CD4-positive, alpha-beta T cell treated with Interleukin-17A for 4 hours (primary cell): ENCODE data around the gene CTAG1A.
A peak's percentile ranks its signal among the peaks of the same experiment; 100 is the strongest.
"Not testable (repeated sequence)": the region's sequence is repeated elsewhere in the genome, so short reads cannot be mapped to it uniquely, and the experiment has no call there.

ENCODE experiments used
- DNase-seq: peaks from one replicate; pipeline ENCODE4 v3.0.0-alpha.2; 2020; ENCODE audit warnings: mixed read lengths

The CTAG1A gene

DNA sequence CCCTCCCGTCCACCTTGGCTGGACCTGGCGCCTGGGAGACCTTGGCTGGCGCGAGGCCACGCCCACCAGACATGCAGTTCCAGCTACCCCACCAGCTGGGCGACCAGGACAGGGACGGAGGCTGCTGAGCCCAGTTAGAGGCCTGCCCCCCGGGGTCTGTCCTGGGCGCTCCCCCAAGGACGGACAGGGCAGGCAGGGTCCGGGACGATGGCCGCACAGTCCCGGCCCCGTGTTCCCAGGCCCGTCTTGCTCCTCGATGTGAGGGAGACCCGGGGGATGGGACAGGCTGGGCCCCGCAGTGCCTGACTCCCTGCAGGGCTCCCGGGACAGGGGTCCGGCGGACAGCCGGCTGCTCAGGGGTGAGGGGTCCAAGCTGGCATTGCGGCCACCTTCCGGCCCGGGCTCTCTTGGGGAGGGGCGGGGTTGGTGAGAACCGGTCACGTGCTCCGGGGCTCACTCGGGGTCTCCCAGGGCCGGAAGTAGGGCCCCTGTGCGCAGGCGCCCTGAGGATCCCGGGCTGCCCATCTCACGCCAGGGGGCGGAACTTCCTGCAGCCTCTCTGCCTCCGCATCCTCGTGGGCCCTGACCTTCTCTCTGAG, at the start of gene CTAG1A:
TSS of gene CTAG1A (plus strand) at position 549 of the 599 bp plus-strand sequence. CDS start 74 bp downstream, outside the sequence.
- DNase-seq, result not testable (repeated sequence)

- DNase-seq, result no peak
These were observed 49.0 kb upstream of the CTAG1A start for GRCh38 chrX:154535892-154536291.

GRCh38 chrX:154539077-154539476, 45.9 kb upstream of the CTAG1A start:
- DNase-seq, result no peak

- DNase-seq, result not testable (repeated sequence)
These were observed 44.6 kb upstream of the CTAG1A start for GRCh38 chrX:154540365-154540764.

- no peak for DNase-seq
These were observed 43.9 kb upstream of the CTAG1A start for GRCh38 chrX:154540897-154541535.

DNA sequence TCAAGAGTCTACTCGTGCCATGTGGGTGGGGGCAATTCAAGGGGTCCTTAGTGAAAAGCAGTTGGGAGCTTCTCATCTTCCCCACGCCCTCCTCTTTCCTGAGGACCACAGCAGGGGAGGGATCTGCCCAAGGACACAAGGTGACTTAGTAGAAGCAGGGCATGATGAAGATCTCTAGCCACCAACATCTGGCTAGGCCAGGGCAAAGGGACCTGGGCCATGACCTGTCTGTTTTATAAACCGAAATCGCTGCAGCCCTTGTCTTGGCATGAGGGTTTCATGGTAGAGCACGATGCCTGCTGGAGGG, 43.4 kb upstream of the CTAG1A start:
- no peak for DNase-seq

GRCh38 chrX:154541896-154542722, 42.8 kb upstream of the CTAG1A start:
- peak; percentile 49 for DNase-seq

DNA sequence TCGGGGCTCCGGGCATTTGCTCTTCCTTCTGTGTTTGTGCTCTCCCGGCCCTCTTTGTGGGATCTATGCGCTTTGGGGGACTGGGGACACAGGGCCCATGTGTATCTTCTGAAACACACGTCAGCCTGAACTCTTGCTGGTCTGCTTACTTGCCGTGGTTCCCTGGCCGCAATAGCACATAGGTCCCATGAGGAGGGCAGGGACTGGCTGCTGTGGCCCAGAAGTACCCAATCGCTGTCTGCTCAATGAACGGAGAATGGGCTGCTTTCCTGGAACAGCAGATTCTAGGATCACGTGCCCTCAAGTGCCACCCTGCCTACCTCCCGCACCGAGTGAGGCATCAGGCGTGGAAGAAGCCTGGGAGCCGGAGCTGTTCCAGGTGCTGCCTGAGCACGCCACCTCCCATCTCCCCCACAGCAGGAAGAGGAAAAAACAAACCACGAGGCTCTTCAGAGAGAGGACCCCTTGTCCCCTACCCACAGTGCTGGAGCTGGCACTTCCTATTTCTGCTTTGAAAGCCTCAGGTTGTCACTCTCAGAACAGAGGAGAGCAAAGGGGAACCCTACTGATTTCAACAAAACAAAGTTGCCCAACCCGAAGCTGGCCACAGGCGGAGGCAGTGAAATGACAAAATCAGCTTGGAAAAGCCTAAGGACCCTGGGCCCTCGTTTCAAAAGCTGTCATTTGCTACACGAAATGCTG, 42.1 kb upstream of the CTAG1A start:
- no peak for DNase-seq

GRCh38 chrX:154545673-154546274, 39.2 kb upstream of the CTAG1A start:
- no peak for DNase-seq

- DNase-seq, result peak; percentile 88
These were observed 38.3 kb upstream of the CTAG1A start, which contains the start of gene G6PD for GRCh38 chrX:154546354-154547244. TSS of gene G6PD (minus strand) at chrX:154546846. CDS start at chrX:154546155, 691 bp downstream.

DNA sequence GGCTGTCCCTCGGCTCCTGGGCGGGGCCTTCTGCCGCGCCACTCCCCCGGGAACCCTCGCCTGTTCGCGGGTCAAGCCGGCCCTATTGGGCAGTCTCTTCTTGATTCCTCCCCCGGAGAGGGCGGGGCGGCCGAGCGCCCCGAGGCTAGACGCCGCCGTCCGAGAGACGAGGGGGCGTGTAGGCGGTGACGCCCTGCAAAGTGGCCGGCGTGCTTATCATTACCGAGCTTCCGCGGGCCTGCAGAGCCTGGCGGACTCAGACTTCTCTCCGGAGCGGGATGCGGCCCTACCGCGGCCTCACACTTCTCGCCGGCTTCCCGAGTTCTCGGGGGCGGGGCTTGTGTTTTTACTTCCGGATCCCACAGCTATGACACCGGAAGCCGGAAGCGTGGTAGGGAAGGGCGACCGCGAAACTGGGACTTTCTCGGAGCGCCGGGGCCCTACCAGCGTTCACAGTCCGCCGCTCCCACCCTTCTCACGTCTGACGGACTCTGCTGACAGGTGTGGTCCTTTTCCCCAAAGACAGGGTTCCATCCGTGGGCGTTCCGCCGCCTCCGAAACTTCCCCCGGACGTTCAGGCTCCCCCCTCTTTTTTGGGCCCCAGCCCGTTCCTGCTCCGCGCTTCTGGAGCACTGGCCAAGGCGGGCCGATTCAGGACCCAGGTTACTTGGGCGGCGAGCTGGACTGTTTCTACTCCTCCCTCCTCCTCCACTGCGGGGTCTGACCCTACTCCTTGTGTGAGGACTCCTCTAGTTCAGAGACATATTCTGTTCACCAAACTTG, 37.5 kb upstream of the CTAG1A start, which contains the start of gene IKBKG:
TSS of gene IKBKG (plus strand) at position 376 of the 783 bp plus-strand sequence. CDS start 4,383 bp downstream, outside the sequence.
- peak; percentile 89 for DNase-seq

DNA sequence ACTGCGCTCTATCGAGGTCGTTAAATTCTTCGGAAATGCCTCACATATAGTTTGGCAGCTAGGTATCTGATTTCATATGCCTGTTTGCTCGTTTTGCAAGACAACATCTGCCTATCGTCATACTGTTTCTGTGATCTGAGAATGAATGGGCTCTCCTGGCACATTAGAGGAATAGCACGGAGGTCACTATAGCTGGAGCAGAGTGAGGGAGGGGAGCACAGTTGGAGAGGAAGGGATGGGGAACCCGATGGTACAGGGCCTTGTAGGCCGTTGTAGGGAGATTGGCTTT, 37.0 kb upstream of the CTAG1A start:
- DNase-seq, result no peak

- DNase-seq, result no peak
These were observed 35.2 kb upstream of the CTAG1A start for GRCh38 chrX:154549766-154550165.

DNA sequence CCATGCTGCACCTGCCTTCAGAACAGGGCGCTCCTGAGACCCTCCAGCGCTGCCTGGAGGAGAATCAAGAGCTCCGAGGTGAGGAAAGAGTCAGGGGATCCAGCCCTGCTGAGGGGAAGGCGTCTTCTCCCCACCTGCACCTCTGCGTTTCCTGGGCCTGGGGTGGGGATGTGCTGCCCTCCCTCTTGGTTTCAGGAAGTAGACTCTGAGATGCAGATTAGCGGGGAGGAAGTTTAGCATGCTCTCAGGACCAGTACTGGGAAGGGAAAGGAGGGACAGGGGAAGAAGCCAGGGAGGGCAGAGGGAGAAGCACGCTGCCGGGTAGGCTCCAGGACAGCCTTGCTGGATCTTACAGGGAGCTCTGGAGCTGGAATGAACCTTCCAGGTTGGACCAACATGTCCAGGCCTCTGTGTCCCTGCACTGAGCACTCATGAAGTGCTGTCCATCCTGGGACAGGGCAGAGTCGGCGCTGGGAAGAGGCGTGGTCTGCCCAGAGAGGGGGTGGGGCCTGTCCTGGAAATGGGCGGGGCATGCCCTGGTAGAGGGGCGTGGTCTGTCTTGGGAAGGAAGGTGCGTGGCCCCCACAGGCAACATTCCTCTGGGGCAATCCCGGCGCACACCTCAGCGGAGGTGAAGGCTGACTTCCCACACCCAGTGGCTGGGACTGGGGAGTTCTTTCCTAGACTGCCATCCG, 32.7 kb upstream of the CTAG1A start:
- DNase-seq, result not testable (repeated sequence)

DNA sequence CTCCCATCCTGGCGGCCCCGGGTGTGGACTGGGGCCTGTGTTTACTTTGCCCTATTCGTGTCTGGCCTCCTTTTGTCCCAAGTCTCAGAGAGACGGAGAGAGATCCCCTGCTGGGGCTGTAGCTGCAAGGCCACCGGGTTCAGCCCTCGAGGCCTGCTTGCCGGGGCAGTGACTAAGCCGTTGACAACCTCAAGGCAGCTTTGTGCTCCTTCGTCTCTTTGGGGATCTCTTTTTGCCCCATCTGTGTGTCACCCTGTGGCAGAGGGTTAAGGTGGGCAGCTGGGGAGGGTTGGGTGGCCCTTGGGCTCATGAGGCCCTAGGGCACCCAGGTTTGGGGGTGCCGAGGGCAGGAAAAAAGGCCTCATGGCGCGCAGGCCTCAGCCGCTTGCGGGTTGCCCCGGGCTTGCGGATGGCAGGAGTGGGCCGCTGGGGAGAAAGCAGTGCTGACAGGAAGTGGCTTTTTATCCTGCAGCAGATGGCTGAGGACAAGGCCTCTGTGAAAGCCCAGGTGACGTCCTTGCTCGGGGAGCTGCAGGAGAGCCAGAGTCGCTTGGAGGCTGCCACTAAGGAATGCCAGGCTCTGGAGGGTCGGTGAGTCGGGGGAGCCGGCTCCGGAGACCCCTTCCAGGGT, 26.8 kb upstream of the CTAG1A start:
- not testable (repeated sequence) for DNase-seq

- DNase-seq, result not testable (repeated sequence)
These were observed 26.0 kb upstream of the CTAG1A start for GRCh38 chrX:154558896-154559295.

DNA sequence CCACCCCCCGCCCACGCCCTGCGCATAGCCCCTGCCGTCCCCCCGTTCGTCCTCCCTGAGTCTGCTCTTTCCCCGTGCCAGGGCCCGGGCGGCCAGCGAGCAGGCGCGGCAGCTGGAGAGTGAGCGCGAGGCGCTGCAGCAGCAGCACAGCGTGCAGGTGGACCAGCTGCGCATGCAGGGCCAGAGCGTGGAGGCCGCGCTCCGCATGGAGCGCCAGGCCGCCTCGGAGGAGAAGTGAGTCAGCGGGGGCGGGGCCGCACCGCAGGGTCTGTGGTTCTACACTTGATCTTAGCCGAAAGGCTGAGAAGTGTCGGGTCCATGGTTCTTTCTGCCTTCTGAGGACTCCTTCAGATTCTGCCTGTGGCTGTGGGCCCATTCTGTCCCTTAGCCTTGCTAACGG, 24.6 kb upstream of the CTAG1A start:
- DNase-seq, result not testable (repeated sequence)

GRCh38 chrX:154562295-154562694, 22.6 kb upstream of the CTAG1A start:
- not testable (repeated sequence) for DNase-seq

GRCh38 chrX:154570361-154570760, 14.6 kb upstream of the CTAG1A start:
- not testable (repeated sequence) for DNase-seq

GRCh38 chrX:154573061-154573460, 11.9 kb upstream of the CTAG1A start:
- DNase-seq, result not testable (repeated sequence)
